Measurements from ENCODE around the gene TULP3. TPM values are rescaled to one million over a fixed set of nuclear protein-coding genes. Genes with fewer than 3 reads are reported as not detected.

TULP3 gene
- total and polyA plus RNA-seq, 2 of the 8 experiments (the other 6 are each of a cell fraction or from before 2014, with no cell fraction given) = 18.4 to 21.2 TPM

DNA sequence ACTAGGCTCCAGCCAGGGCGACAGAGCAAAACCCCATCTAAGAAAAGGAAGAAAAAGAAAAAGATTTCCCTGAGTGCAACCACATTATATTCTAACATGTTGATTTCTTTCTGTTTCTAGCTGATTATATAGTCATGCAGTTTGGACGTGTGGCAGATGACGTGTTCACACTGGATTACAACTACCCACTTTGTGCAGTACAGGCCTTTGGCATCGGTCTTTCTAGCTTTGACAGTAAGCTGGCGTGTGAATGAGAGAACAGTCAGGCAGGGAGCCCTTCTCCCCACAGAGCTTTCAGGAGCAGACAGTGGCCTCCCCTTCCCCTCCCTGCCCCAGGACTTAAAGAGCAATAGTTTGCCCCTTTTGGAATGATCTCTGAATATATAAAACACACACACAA is 48.5 kb downstream of the TULP3 start:
- Histone ChIP-seq H3K4me1 (replicated peaks in 1 of 4; ENCODE audit: control insufficient read depth in 3 of 4, insufficient read depth in 4 of 4, low read length in 3 of 4) (no peaks in the 10 kb centered on the region), H4K91ac (replicated peaks; ENCODE audit: insufficient read length, low read length) (no peak overlapping the region), H3K36me3 (ENCODE audit: control insufficient read depth in 2 of 4, insufficient read depth in 4 of 4, low read length in 3 of 4) (peaks cover 0 to 20% (median 2%) of the 10 kb centered on the region in 4 experiments; a peak in 6 of 8 replicates), H3K79me1 (ENCODE audit: low read depth, low read length) (no peaks in the 10 kb centered on the region), H3K4ac (replicated peaks; ENCODE audit: insufficient read length, low read depth, low read length) (no peak overlapping the region), H3K56ac (replicated peaks; ENCODE audit: insufficient read length, low read depth, low read length) (no peak overlapping the region), H2BK120ac (replicated peaks; ENCODE audit: low read depth, low read length) (no peak overlapping the region), H4K8ac (ENCODE audit: extremely low read depth, insufficient read depth, low read length) (no peak overlapping the region), H2BK20ac (ENCODE audit: low read length) (no peak overlapping the region), H3K9me3 (ENCODE audit: insufficient read depth in 2 of 2, low read depth in 1 of 2, low read length in 1 of 2) (no peaks in the 10 kb centered on the region), H2BK5ac (ENCODE audit: low read depth, low read length) (no peak overlapping the region), H3K23me2 (ENCODE audit: low read depth, low read length) (0 out of 2 replicates have a peak, but pooled peaks cover 1% of the 10 kb centered on the region), H2BK12ac (ENCODE audit: low read depth, low read length) (no peak overlapping the region), H3K27ac (ENCODE audit: low read depth, low read length) (no peak overlapping the region), H3K23ac (ENCODE audit: insufficient read length) (no peak overlapping the region), H4K20me1 (replicated peaks in 1 of 2; ENCODE audit: control insufficient read depth in 1 of 2, insufficient read depth in 2 of 2, low read length in 2 of 2) (peaks cover 0 to 2% of the 10 kb centered on the region in 2 experiments), H3K14ac (ENCODE audit: insufficient read length) (no peak overlapping the region), H3K4me3 (ENCODE audit: extremely low read depth in 1 of 4, insufficient read depth in 2 of 4, low read depth in 3 of 4, low read length in 4 of 4) (no peak overlapping the region), H3K79me2 (ENCODE audit: control insufficient read depth in 1 of 2, insufficient read depth in 2 of 2, low read length in 2 of 2) (no peaks in the 10 kb centered on the region), H4K5ac (ENCODE audit: insufficient read length, low read depth, low read length) (no peak overlapping the region), H3K9ac (replicated peaks in 1 of 4; ENCODE audit: extremely low read depth in 1 of 4, low read depth in 3 of 4, low read length in 3 of 4) (no peak overlapping the region), H3K18ac (ENCODE audit: extremely low read depth, low read length) (no peak overlapping the region), H2BK15ac (ENCODE audit: low read length) (no peak overlapping the region), H3K27me3 (replicated peaks in 1 of 4; ENCODE audit: control insufficient read depth in 3 of 4, extremely low read depth in 1 of 4, insufficient read depth in 3 of 4, low read length in 3 of 4) (no peaks in the 10 kb centered on the region), H3K4me2 (ENCODE audit: insufficient read depth in 1 of 2, low read depth in 2 of 2, low read length in 2 of 2) (no peak overlapping the region), H2AFZ (ENCODE audit: low read length) (no peak overlapping the region), H2AK5ac (ENCODE audit: low read depth, low read length) (no peak overlapping the region)
- TF ChIP-seq CEBPB (IDR thresholded peaks at IDR 0.05; ENCODE audit: low read depth, low read length) (no peak), JUN (IDR thresholded peaks at IDR 0.05; ENCODE audit: low read depth, low read length) (no peak), POLR2A (IDR thresholded peaks at IDR 0.05; ENCODE audit: control extremely low read depth in 1 of 2, low read depth in 2 of 2, low read length in 2 of 2) (no peak)
- ChIA-PET CTCF (ENCODE audit: partially characterized antibody) (interaction anchor here (0.6 to 9.9 kb wide), 6 partner anchors 11 to 576 kb away, joined by 3 to 143 read pairs (median 4); partner anchors contain the start of gene TULP3), POLR2A (ENCODE audit: partially characterized antibody) (interaction anchor here (0.7 to 1.9 kb wide), 4 partner anchors 15 to 61 kb away, joined by 3 to 5 read pairs (median 3); no protein-coding TSS in a partner anchor)
- DNase-seq (ENCODE audit: low read depth in 1 of 2, low spot score in 2 of 2) = no peak
- WGBS, 2 experiments (ENCODE audit: extremely low coverage in 1 of 2, insufficient coverage in 1 of 2, insufficient read length in 1 of 2, insufficient replicate concordance in 2 of 2, low coverage in 1 of 2, low lambda C conversion rate in 2 of 2, missing lambda C conversion rate in 1 of 2) = 94% methylated on average over 5 of the region's 5 CpGs; no CpG with 5 or more reads in 1 of the 2 experiments
- FAIRE-seq = no peak
